ENCODE measurements around the gene UBE2QL1. TPM values are rescaled to one million over a fixed set of nuclear protein-coding genes. Genes with fewer than 3 reads are reported as not detected.

Gene UBE2QL1
- total and polyA plus RNA-seq, 2 of the 8 experiments (the other 6 are each of a cell fraction or from before 2014, with no cell fraction given), result 0.43 to 0.65 TPM

- Histone ChIP-seq H3K23ac (ENCODE audit: insufficient read length) (no peak overlapping the region), H4K5ac (ENCODE audit: insufficient read length, low read depth, low read length) (no peak overlapping the region), H2BK12ac (ENCODE audit: low read depth, low read length) (no peak overlapping the region), H3K36me3 (ENCODE audit: control insufficient read depth in 2 of 4, insufficient read depth in 4 of 4, low read length in 3 of 4) (no peaks in the 10 kb centered on the region), H2AFZ (ENCODE audit: low read length) (no peak overlapping the region), H3K4me2 (ENCODE audit: insufficient read depth in 1 of 2, low read depth in 2 of 2, low read length in 2 of 2) (no peak overlapping the region), H3K9ac (replicated peaks in 1 of 4; ENCODE audit: extremely low read depth in 1 of 4, low read depth in 3 of 4, low read length in 3 of 4) (no peak overlapping the region), H3K4me1 (replicated peaks in 1 of 4; ENCODE audit: control insufficient read depth in 3 of 4, insufficient read depth in 4 of 4, low read length in 3 of 4) (no peaks in the 10 kb centered on the region), H3K4ac (replicated peaks; ENCODE audit: insufficient read length, low read depth, low read length) (no peak overlapping the region), H3K23me2 (ENCODE audit: low read depth, low read length) (no peaks in the 10 kb centered on the region), H3K18ac (ENCODE audit: extremely low read depth, low read length) (no peak overlapping the region), H4K20me1 (replicated peaks in 1 of 2; ENCODE audit: control insufficient read depth in 1 of 2, insufficient read depth in 2 of 2, low read length in 2 of 2) (no peaks in the 10 kb centered on the region), H2BK15ac (ENCODE audit: low read length) (no peak overlapping the region), H2AK5ac (ENCODE audit: low read depth, low read length) (no peak overlapping the region), H2BK5ac (ENCODE audit: low read depth, low read length) (no peak overlapping the region), H3K27ac (ENCODE audit: low read depth, low read length) (no peak overlapping the region), H3K27me3 (replicated peaks in 1 of 4; ENCODE audit: control insufficient read depth in 3 of 4, extremely low read depth in 1 of 4, insufficient read depth in 3 of 4, low read length in 3 of 4) (peaks cover 0 to 2% (median 0%) of the 10 kb centered on the region in 4 experiments; a peak in 2 of 7 replicates), H2BK20ac (ENCODE audit: low read length) (no peak overlapping the region), H3K4me3 (ENCODE audit: extremely low read depth in 1 of 4, insufficient read depth in 2 of 4, low read depth in 3 of 4, low read length in 4 of 4) (no peak overlapping the region), H4K8ac (ENCODE audit: extremely low read depth, insufficient read depth, low read length) (no peak overlapping the region), H3K79me2 (ENCODE audit: control insufficient read depth in 1 of 2, insufficient read depth in 2 of 2, low read length in 2 of 2) (no peaks in the 10 kb centered on the region), H2BK120ac (replicated peaks; ENCODE audit: low read depth, low read length) (no peak overlapping the region), H3K9me3 (ENCODE audit: insufficient read depth in 2 of 2, low read depth in 1 of 2, low read length in 1 of 2) (0 out of 4 replicates have a peak, but pooled peaks cover 0 to 3% of the 10 kb centered on the region in 2 experiments), H4K91ac (replicated peaks; ENCODE audit: insufficient read length, low read length) (no peak overlapping the region), H3K79me1 (ENCODE audit: low read depth, low read length) (no peaks in the 10 kb centered on the region), H3K56ac (replicated peaks; ENCODE audit: insufficient read length, low read depth, low read length) (no peak overlapping the region), H3K14ac (ENCODE audit: insufficient read length) (no peak overlapping the region)
- ChIA-PET CTCF (ENCODE audit: partially characterized antibody) (interaction anchor here (0.6 to 1.5 kb wide), 19 partner anchors 8 to 384 kb away, joined by 3 to 11 read pairs (median 4); no protein-coding TSS in a partner anchor), POLR2A (ENCODE audit: partially characterized antibody) (no interaction called here)
- 41% methylated on average over 8 of the region's 8 CpGs; no CpG with 5 or more reads in 1 of the 2 experiments for WGBS, 2 experiments (ENCODE audit: extremely low coverage in 1 of 2, insufficient coverage in 1 of 2, insufficient read length in 1 of 2, insufficient replicate concordance in 2 of 2, low coverage in 1 of 2, low lambda C conversion rate in 2 of 2, missing lambda C conversion rate in 1 of 2)
- FAIRE-seq (peak; percentile 62), DNase-seq (ENCODE audit: low read depth in 1 of 2, low spot score in 2 of 2) (peak; percentile 31 to 76)
- TF ChIP-seq GABPA (IDR thresholded peaks at IDR 0.05; ENCODE audit: borderline replicate concordance, insufficient read depth, low read length) (peak; percentile 21; the same call in 1 of the 2 replicates), TAF7 (optimal IDR thresholded peaks at IDR 0.05; ENCODE audit: borderline replicate concordance, low read depth, low read length) (no peak), USF2 (IDR thresholded peaks at IDR 0.05; ENCODE audit: low read length) (no peak), BRCA1 (IDR thresholded peaks at IDR 0.05; ENCODE audit: low read depth, low read length) (no peak), CEBPB (IDR thresholded peaks at IDR 0.05; ENCODE audit: low read depth, low read length) (no peak), CTCF (IDR thresholded peaks at IDR 0.05; ENCODE audit: control extremely low read depth in 1 of 3, insufficient read depth in 1 of 3, low read depth in 1 of 3, low read length in 3 of 3) (peak; percentile 78 to 89 (median 89)), RAD21 (IDR thresholded peaks at IDR 0.05 in 1 of 2, conservative IDR thresholded peaks at IDR 0.05 in 1 of 2; ENCODE audit: low read depth in 2 of 2, low read length in 2 of 2) (peak; percentile 78 to 81), RFX5 (IDR thresholded peaks at IDR 0.05; ENCODE audit: borderline replicate concordance, low read depth, low read length) (no peak)
- TF ChIP-seq, protein P1, sequence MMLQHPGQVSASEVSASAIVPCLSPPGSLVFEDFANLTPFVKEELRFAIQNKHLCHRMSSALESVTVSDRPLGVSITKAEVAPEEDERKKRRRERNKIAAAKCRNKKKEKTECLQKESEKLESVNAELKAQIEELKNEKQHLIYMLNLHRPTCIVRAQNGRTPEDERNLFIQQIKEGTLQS (IDR thresholded peaks at IDR 0.05; ENCODE audit: insufficient read depth, low read depth, low read length), result no peak
Observed at GRCh38 chr5:6435356-6435755, 13.3 kb upstream of the UBE2QL1 start.

Measured in H1 (cell line).